Right lobe of liver (tissue), 6 donors: ENCODE measurements around the gene HTR7. TPM values are rescaled to one million over a fixed set of nuclear protein-coding genes. Genes with fewer than 3 reads are reported as not detected.
"Not testable (repeated sequence)": the region's sequence is repeated elsewhere in the genome, so short reads cannot be mapped to it uniquely, and the experiment has no call there.

ENCODE experiments used
- ATAC-seq, 4 donors: fragments of 200-7000 bp; cut with Tn5 transposase; one replicate each; pipeline ENCODE4 v1.9.1; 2020; ENCODE audit warnings: mild to moderate bottlenecking in 4 of 4, moderate library complexity in 4 of 4
- DNase-seq, 3 donors: peaks; one replicate each; pipeline ENCODE4 v3.0.0-alpha.2; 2020
- H3K27ac ChIP-seq, 3 donors: fragments of 200-600 bp; one replicate each; pipeline ENCODE4 v1.8.0; 2022
- H3K27me3 ChIP-seq, 2 donors: fragments of 200-600 bp; one replicate each; pipeline ENCODE4 v1.8.0; 2022
- H3K36me3 ChIP-seq, 4 donors: fragments of 200-600 bp; sonication (generic) in 1 of 4; one replicate each; pipeline versions ENCODE4 v1.5.1 to v1.8.0; 2017 to 2022; ENCODE audit warnings: control low read depth in 1 of 4
- H3K4me1 ChIP-seq, 4 donors: fragments of 200-600 bp; sonication (generic) in 1 of 4; one replicate each; pipeline versions ENCODE4 v1.5.1 to v1.8.0; 2017 to 2022; ENCODE audit warnings: control low read depth in 1 of 4
- H3K4me3 ChIP-seq, 3 donors: fragments of 200-600 bp; one replicate each; pipeline ENCODE4 v1.8.0; 2022
- H3K9me3 ChIP-seq, 4 donors: fragments of 200-600 bp; sonication (generic) in 1 of 4; one replicate each; pipeline versions ENCODE4 v1.5.1 to v1.8.0; 2017 to 2022; ENCODE audit warnings: control low read depth in 1 of 4
- CTCF ChIP-seq, 4 donors: fragments of 200-600 bp in 3 of 4; fragments of 450-650 bp in 1 of 4; IDR thresholded peaks; one replicate each; pipeline versions ENCODE4 v1.5.1 to v1.8.0; 2016 to 2022; ENCODE audit warnings: antibody characterized with exemption in 4 of 4, mild to moderate bottlenecking in 2 of 4
- POLR2A ChIP-seq: fragments of 450-650 bp; IDR thresholded peaks from one replicate; pipeline ENCODE4 v1.6.1; 2017; ENCODE audit warnings: antibody characterized with exemption, mild to moderate bottlenecking
- WGBS: methylation state at CpG from one replicate; pipeline ENCODE4 v1.1.6; 2018; ENCODE audit warnings: low coverage, low lambda C conversion rate; ENCODE audit not compliant: insufficient coverage; ENCODE audit errors: missing lambda C conversion rate; 5-methylcytosine and 5-hydroxymethylcytosine counted together
- intact Hi-C, 2 donors: fragments of 100-400 bp; cut with DNase I; formaldehyde crosslinking; loops; one replicate each; pipeline versions ENCODE4 v1.11.2 to v1.14.1; 2022
- long read RNA-seq: library from polyadenylated mRNA; unstranded; transcript quantifications from one replicate; pipeline ENCODE4 v2.0.0, GENCODE V29; 2019
- total RNA-seq, 6 experiments: library from RNA; depleted of rRNA in 2 of 6; stranded (reverse); fragments of >200 nt in 2 of 6; fragmentation: NEBNext Ultra II Directional in 3 of 6; extraction: Animal tissue kit (Norgen Biotek cat#: 25700) in 3 of 6; gene quantifications; one replicate each; pipeline versions ENCODE4 v1.1.0 to v1.2.4, GENCODE V29; 2016 to 2023
- donor health status: DM: no; HTN: yes; CAD: no.
- donor health status: DM: no; HTN: no; CAD: no.
- donor health status: DM: no; HTN: no; CAD: no.
- donor health status: DM: no; HTN: yes; CAD: no.
- donor health status: DM: no; HTN: yes; CAD: no.

Gene HTR7
- total RNA-seq: under 1 TPM in 5 of 6 experiments, not detected in 1; 0.07 to 0.43 (median 0.19) TPM
- long read RNA-seq: 0 reads

GRCh38 chr10:90857635-90858460 is at the start of gene HTR7:
TSS of gene HTR7 (minus strand) at chr10:90858039. CDS start at chr10:90857671, 368 bp downstream.
- peak; percentile 85 to 91 (median 90) for ATAC-seq
- WGBS: 0% methylated on average over 4 of the region's 104 CpGs
- TF ChIP-seq CTCF (IDR thresholded peaks at IDR 0.05) (peak; percentile 53 to 66 (median 62)), POLR2A (no peak)
- H3K4me1 ChIP-seq: peaks cover 0 to 6% (median 0%) of the 10 kb centered on the region in 4 donors
- no peak within 1 kb of the TSS for H3K27ac ChIP-seq
- H3K36me3 ChIP-seq: no peaks in the 10 kb centered on the region
- peaks cover 0 to 29% of the 10 kb centered on the region in 2 donors for H3K27me3 ChIP-seq
- no peaks in the 10 kb centered on the region for H3K9me3 ChIP-seq
- H3K4me3 ChIP-seq: peak within 1 kb of the TSS; percentile 51 to 59 (median 55)
- DNase-seq: peak; percentile 53 to 69 (median 66)
- intact Hi-C loops: no loop called here

GRCh38 chr10:90906596-90906995 is 48.8 kb upstream of the HTR7 start:
- Histone ChIP-seq H3K27me3 (no peaks in the 10 kb centered on the region), H3K27ac (no peak overlapping the region), H3K36me3 (no peaks in the 10 kb centered on the region), H3K9me3 (no peaks in the 10 kb centered on the region), H3K4me3 (no peak overlapping the region), H3K4me1 (no peaks in the 10 kb centered on the region)
- 63% methylated on average over 1 of the region's 1 CpG for WGBS
- ATAC-seq: no peak
- DNase-seq: no peak
- no peak for TF ChIP-seq CTCF (IDR thresholded peaks at IDR 0.05)
- intact Hi-C loops: no loop called here

GRCh38 chr10:90905925-90906324 is 48.1 kb upstream of the HTR7 start:
- 82% methylated on average over 1 of the region's 1 CpG for WGBS
- H3K4me3 ChIP-seq: no peak overlapping the region
- DNase-seq (no peak), ATAC-seq (no peak)
- no peak overlapping the region for H3K27ac ChIP-seq
- no peaks in the 10 kb centered on the region for H3K9me3 ChIP-seq
- H3K36me3 ChIP-seq: peaks cover 0 to 3% (median 0%) of the 10 kb centered on the region in 4 donors
- intact Hi-C loops: no loop called here
- no peak for TF ChIP-seq CTCF (IDR thresholded peaks at IDR 0.05)
- no peak for TF ChIP-seq POLR2A
- H3K4me1 ChIP-seq: no peaks in the 10 kb centered on the region
- no peaks in the 10 kb centered on the region for H3K27me3 ChIP-seq

DNA sequence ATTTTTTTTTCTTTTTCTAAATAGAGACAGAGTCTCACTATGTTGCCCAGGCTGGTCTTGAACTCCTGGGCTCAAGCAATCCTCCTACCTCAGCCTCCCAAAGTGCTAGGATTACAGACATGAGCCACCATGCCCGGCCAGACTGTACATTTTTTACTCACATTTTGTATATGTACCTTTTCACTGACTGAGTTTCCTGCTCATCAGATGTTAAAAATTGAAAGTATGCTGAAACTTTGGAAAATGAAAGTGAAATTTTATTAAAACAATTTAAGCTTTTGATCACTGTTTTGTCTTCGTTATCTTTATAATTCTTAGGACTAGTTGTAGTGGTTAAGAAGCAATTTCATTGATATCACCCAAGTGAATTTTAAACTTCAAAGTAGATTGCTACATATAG is 39.1 kb upstream of the HTR7 start:
- H3K36me3 ChIP-seq: peaks cover 0 to 29% (median 2%) of the 10 kb centered on the region in 4 donors
- ATAC-seq, H3K27me3 ChIP-seq, intact Hi-C loops, H3K4me3 ChIP-seq, H3K4me1 ChIP-seq, H3K27ac ChIP-seq, H3K9me3 ChIP-seq, DNase-seq: not testable (repeated sequence)
- 63% methylated on average over 2 of the region's 2 CpGs for WGBS

DNA sequence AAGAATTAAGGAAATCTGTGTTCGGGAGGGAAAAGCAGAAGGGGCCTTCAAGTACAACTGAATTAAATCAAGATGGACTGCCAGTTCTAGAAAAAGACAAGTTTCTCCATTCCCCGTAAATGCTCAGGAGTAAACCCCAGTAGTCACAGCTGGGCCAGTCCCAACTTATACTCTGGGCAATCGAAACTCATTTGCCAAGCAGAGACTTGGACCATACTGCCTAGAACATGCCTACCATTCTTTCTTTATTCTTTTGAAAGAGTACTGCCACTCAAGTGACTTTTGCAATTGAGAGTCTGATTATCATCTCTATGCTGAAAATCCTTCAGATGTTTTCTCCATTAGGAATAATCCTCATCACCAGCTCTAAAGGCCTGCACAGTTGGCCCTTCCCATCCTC is 35.4 kb upstream of the HTR7 start:
- ATAC-seq: no peak
- no peaks in the 10 kb centered on the region for H3K9me3 ChIP-seq
- H3K36me3 ChIP-seq: peaks cover 0 to 30% (median 1%) of the 10 kb centered on the region in 4 donors

More for the DNA sequence above, 35.4 kb upstream of the HTR7 start:
- Histone ChIP-seq H3K4me1 (peaks cover 0 to 4% (median under 1%) of the 10 kb centered on the region in 4 donors), H3K27ac (no peak overlapping the region), H3K27me3 (no peaks in the 10 kb centered on the region), H3K4me3 (no peak overlapping the region)
- no peak for TF ChIP-seq CTCF (IDR thresholded peaks at IDR 0.05)
- no peak for TF ChIP-seq POLR2A
- intact Hi-C loops: no loop called here
- WGBS: 100% methylated on average over 2 of the region's 3 CpGs
- no peak for DNase-seq
